ENCODE results near the gene DLGAP1. TPM values are rescaled to one million over a fixed set of nuclear protein-coding genes. Genes with fewer than 3 reads are reported as not detected.

Gene DLGAP1
- total RNA-seq, 2 experiments from 2014 or later, result 0.31 to 0.36 TPM

DNA sequence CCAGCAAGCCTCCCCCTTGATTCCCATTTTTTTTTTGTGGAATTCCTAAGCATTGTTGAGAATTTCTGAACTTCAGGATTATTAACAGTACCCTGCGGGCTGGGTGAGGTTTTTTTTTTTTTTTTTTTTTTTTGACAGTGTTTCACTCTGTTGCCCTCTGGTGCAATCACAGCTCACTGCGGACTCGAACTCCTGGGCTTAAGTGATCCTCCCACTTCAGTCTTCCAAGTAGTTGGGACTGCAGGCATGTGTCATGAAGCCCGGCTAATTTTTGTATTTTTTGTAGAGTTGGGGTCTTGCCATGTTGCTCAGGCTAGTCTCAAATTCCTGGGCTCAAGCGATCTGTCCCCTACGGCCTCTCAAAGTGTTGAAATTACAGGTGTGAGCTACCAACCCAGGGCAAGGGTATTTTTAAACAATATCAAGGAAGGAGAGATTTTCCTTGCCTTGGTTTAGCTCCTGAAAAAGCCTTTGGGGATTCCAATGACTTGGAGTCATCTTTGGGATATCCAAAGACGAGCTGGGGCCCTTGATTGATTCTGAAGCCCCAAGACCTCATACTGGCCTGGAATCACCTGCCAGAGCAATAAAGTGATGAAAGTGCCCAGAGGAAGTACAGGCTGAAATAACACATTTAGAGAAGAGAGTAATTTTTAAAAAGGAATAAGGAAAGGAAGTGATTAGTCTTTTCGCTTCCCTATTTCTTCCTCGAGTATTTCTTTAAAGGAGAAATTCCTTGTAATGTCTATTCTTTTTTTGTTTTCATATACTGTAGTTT, 764.9 kb downstream of the DLGAP1 start:
- Histone ChIP-seq H3K27ac (ENCODE audit: low read depth in 1 of 2, low read length in 2 of 2) (no peak overlapping the region), H3K4me1 (ENCODE audit: insufficient read depth, low read length) (no peaks in the 10 kb centered on the region), H3K4me3 (ENCODE audit: low read length) (no peak overlapping the region), H3K27me3 (ENCODE audit: control insufficient read depth in 1 of 2, insufficient read depth in 2 of 2, low read length in 2 of 2) (peaks cover 0 to 2% of the 10 kb centered on the region in 2 experiments), H3K36me3 (ENCODE audit: insufficient read depth, low read length) (no peaks in the 10 kb centered on the region), H3K9me3 (ENCODE audit: control insufficient read depth in 1 of 2, insufficient read depth in 1 of 2, low read length in 2 of 2) (no peaks in the 10 kb centered on the region)
- TF ChIP-seq CTCF (IDR thresholded peaks at IDR 0.05), result no peak
- intact Hi-C loops (cut with DNase I, micrococcal nuclease), result no loop called here
- Mint-ChIP-seq H3K27ac (no peak overlapping the region), H3K36me3 (ENCODE audit: low read depth) (no peaks in the 10 kb centered on the region), H3K4me3 (no peak overlapping the region), H3K4me1 (ENCODE audit: low read depth) (no peaks in the 10 kb centered on the region), H3K9me3 (no peaks in the 10 kb centered on the region), H3K27me3 (no peaks in the 10 kb centered on the region)
- DNase-seq, result no peak
- CTCF ChIA-PET, result no interaction called here
- ATAC-seq (ENCODE audit: poor library complexity), result no peak
- POLR2A ChIA-PET, result no interaction called here

DNA sequence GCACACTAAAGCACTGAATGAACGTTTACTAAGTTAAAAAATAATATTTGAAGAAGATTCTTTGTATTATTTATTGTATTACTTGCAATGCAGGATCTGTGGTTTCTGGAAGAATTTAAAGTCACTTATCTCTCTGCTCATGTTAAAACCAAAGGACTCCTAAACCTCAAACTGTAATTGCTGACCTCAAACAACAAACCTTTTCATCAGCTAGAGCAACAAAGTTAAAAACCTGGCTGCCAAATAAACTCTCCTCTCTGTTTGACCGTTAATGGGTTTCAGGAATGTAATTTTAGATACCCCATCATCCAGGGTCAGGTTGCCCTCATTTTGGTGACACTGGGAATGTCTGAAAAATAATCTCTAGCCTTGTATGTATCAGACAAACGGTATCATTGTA, 766.0 kb downstream of the DLGAP1 start:
- Histone ChIP-seq H3K36me3 (ENCODE audit: insufficient read depth, low read length) (no peaks in the 10 kb centered on the region), H3K4me1 (ENCODE audit: insufficient read depth, low read length) (no peaks in the 10 kb centered on the region), H3K27ac (ENCODE audit: low read depth in 1 of 2, low read length in 2 of 2) (no peak overlapping the region), H3K4me3 (ENCODE audit: low read length) (no peak overlapping the region), H3K27me3 (ENCODE audit: control insufficient read depth in 1 of 2, insufficient read depth in 2 of 2, low read length in 2 of 2) (peaks cover 0 to 2% of the 10 kb centered on the region in 2 experiments), H3K9me3 (ENCODE audit: control insufficient read depth in 1 of 2, insufficient read depth in 1 of 2, low read length in 2 of 2) (no peaks in the 10 kb centered on the region)
- intact Hi-C loops (cut with DNase I, micrococcal nuclease), result no loop called here
- ChIA-PET POLR2A (no interaction called here), CTCF (no interaction called here)
- no peak for ATAC-seq (ENCODE audit: poor library complexity)
- H3K27me3 Mint-ChIP-seq, result peaks cover 3% of the 10 kb centered on the region
- TF ChIP-seq CTCF (IDR thresholded peaks at IDR 0.05), result no peak
- H3K36me3 Mint-ChIP-seq (ENCODE audit: low read depth), result no peaks in the 10 kb centered on the region
- no peak for DNase-seq
- H3K9me3 Mint-ChIP-seq, result no peaks in the 10 kb centered on the region
- no peaks in the 10 kb centered on the region for H3K4me1 Mint-ChIP-seq (ENCODE audit: low read depth)
- no peak overlapping the region for H3K27ac Mint-ChIP-seq
- no peak overlapping the region for H3K4me3 Mint-ChIP-seq

GRCh38 chr18:3688690-3689089, 766.4 kb downstream of the DLGAP1 start:
- H3K27ac ChIP-seq (ENCODE audit: low read depth in 1 of 2, low read length in 2 of 2), result no peak overlapping the region
- peaks cover 0 to 2% of the 10 kb centered on the region in 2 experiments for H3K27me3 ChIP-seq (ENCODE audit: control insufficient read depth in 1 of 2, insufficient read depth in 2 of 2, low read length in 2 of 2)
- ChIA-PET CTCF (no interaction called here), POLR2A (no interaction called here)
- ATAC-seq (ENCODE audit: poor library complexity) (no peak), DNase-seq (no peak)
- TF ChIP-seq CTCF (IDR thresholded peaks at IDR 0.05), result no peak
- H3K4me1 ChIP-seq (ENCODE audit: insufficient read depth, low read length), result no peaks in the 10 kb centered on the region
- Mint-ChIP-seq H3K4me1 (ENCODE audit: low read depth) (no peaks in the 10 kb centered on the region), H3K36me3 (ENCODE audit: low read depth) (no peaks in the 10 kb centered on the region), H3K27ac (no peak overlapping the region), H3K9me3 (no peaks in the 10 kb centered on the region), H3K4me3 (no peak overlapping the region), H3K27me3 (peaks cover 3% of the 10 kb centered on the region)
- no peaks in the 10 kb centered on the region for H3K36me3 ChIP-seq (ENCODE audit: insufficient read depth, low read length)
- no peak overlapping the region for H3K4me3 ChIP-seq (ENCODE audit: low read length)
- intact Hi-C loops (cut with DNase I, micrococcal nuclease), result no loop called here
- H3K9me3 ChIP-seq (ENCODE audit: control insufficient read depth in 1 of 2, insufficient read depth in 1 of 2, low read length in 2 of 2), result no peaks in the 10 kb centered on the region

Measured in CD4-positive, alpha-beta T cell (primary cell).